Upper lobe of left lung (tissue), 4 donors: ENCODE measurements around the gene TMEM154.

Experiments used
- EP300 ChIP-seq, 4 donors: sonication (generic); formaldehyde crosslinking; IDR thresholded peaks; one replicate each; pipeline ENCODE4 v1.5.1; 2017; ENCODE audit warnings: antibody characterized with exemption in 4 of 4, control low read depth in 2 of 4
- POLR2A ChIP-seq, 4 donors: fragments of 450-650 bp; IDR thresholded peaks; one replicate each; pipeline ENCODE4 v1.5.1; 2016 to 2017; ENCODE audit warnings: antibody characterized with exemption in 4 of 4, mild to moderate bottlenecking in 2 of 4
- POLR2AphosphoS5 ChIP-seq, 2 donors: sonication (generic); formaldehyde crosslinking; IDR thresholded peaks; one replicate each; pipeline ENCODE4 v1.5.1; 2017; ENCODE audit warnings: antibody characterized with exemption in 2 of 2
- TF ChIP-seq, protein P1 (sequence below), 6 experiments: fragments of 450-650 bp in 4 of 6; fragments of 200-600 bp in 2 of 6; sonication (generic) in 2 of 6; IDR thresholded peaks; one replicate each; pipeline ENCODE4 v1.5.1; 2016 to 2019; ENCODE audit warnings: antibody characterized with exemption in 6 of 6

DNA sequence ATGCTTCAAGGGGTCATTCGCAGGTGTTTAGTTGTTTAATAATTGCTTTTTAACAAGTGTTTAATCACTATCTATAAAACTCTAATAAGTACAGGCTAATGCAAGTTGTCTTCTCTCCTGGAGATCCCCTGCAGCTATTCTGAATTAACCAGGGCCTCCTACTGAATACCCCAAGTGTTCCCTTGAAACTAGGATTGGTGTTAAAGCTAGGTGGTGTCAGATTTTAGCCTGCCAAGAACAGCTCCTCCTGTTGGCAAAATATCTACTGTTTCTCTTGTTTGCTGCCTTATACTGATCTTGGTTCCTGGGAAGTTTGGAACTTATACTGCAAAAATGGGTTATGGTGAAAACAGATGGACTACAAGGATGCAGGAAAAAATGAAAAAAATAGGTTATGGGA is 26.1 kb upstream of the TMEM154 start:
- TF ChIP-seq, protein P1, sequence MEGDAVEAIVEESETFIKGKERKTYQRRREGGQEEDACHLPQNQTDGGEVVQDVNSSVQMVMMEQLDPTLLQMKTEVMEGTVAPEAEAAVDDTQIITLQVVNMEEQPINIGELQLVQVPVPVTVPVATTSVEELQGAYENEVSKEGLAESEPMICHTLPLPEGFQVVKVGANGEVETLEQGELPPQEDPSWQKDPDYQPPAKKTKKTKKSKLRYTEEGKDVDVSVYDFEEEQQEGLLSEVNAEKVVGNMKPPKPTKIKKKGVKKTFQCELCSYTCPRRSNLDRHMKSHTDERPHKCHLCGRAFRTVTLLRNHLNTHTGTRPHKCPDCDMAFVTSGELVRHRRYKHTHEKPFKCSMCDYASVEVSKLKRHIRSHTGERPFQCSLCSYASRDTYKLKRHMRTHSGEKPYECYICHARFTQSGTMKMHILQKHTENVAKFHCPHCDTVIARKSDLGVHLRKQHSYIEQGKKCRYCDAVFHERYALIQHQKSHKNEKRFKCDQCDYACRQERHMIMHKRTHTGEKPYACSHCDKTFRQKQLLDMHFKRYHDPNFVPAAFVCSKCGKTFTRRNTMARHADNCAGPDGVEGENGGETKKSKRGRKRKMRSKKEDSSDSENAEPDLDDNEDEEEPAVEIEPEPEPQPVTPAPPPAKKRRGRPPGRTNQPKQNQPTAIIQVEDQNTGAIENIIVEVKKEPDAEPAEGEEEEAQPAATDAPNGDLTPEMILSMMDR (IDR thresholded peaks at IDR 0.05), result no peak
- TF ChIP-seq POLR2A (IDR thresholded peaks at IDR 0.05) (no peak), POLR2AphosphoS5 (IDR thresholded peaks at IDR 0.05) (no peak), EP300 (IDR thresholded peaks at IDR 0.05) (no peak)
